SH-SY5Y (cell line): ENCODE measurements around the gene PTCH1.

Source experiments
- GATA2 ChIP-seq: IDR thresholded peaks from 2 replicates; pipeline ENCODE4 v1.6.1; 2011; ENCODE audit warnings: mild to moderate bottlenecking, low read depth, low read length
- GATA3 ChIP-seq: IDR thresholded peaks from 2 replicates; pipeline ENCODE4 v1.6.1; 2011; ENCODE audit warnings: low read depth, mild to moderate bottlenecking, low read length, moderate library complexity

- TF ChIP-seq GATA2 (no peak), GATA3 (no peak)
Measured at GRCh38 chr9:95557142-95557541, 40.4 kb upstream of the PTCH1 start.
